NB4 (cell line): ENCODE measurements around the gene BABAM1.

Experiments
- DNase-seq: peaks from one replicate; pipeline ENCODE4 v3.0.0; 2010; ENCODE audit warnings: low read depth
- H3K4me3 ChIP-seq: one replicate; pipeline ENCODE4 v1.5.1; 2011; ENCODE audit warnings: mild to moderate bottlenecking, low read depth, low read length, moderate library complexity
- MYC ChIP-seq: IDR thresholded peaks from 2 replicates; pipeline ENCODE4 v1.6.1; 2011; ENCODE audit warnings: low read depth, low read length
- POLR2A ChIP-seq: IDR thresholded peaks from 2 replicates; pipeline ENCODE4 v1.6.1; 2011; ENCODE audit warnings: mild to moderate bottlenecking; ENCODE audit not compliant: insufficient read length; ENCODE audit errors: extremely low read depth
- TF ChIP-seq, protein P1 (sequence below): IDR thresholded peaks from 2 replicates; pipeline ENCODE4 v1.6.1; 2011; ENCODE audit warnings: low read depth, low read length
- TF ChIP-seq, protein P2 (sequence below): IDR thresholded peaks from one replicate; pipeline ENCODE4 v1.5.1; 2012; ENCODE audit warnings: low read depth, low read length

Gene BABAM1

DNA sequence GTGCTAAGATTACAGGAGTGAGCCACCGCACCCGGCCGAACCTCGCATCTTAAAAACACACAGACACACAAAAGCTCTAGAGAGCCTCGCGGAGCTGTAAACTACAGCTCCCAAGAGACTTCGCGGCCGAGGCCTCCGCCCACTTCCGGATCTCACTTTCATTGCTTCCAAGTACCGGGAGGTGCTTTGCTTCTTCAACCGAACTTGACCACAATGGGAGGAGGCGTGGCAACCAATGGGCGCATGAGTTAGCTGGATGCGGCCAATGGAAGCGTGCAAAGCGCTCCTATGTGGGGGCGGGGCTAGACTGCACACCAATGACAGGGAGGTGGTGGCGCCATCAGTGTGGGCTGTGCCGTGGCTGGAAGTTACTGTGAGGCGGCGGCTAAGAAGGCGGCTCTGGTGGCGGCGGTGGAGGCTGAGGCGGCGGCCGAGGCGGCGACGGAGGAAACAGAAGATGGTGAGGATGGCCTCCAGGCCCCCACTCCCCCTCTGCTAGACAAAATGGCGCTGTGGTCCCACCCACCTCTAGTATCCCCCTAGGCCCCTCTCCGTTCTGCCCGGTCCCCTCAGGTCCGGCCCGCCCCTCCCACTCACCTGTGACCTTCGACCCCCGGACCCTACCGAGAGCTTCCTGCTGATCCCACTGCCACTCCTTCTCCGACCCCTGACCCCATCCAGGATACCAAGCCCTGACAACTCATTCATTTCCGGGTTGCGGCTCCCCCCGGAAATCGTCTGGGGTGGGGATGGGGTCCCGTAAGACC is 42.1 kb downstream of the BABAM1 start, which contains the start of gene DDA1:
DDA1 (plus strand) TSS at position 366 of the 767 bp plus-strand sequence; CDS start at position 458, 92 bp downstream.
- peak within 1 kb of the TSS; percentile 89 for H3K4me3 ChIP-seq
- TF ChIP-seq POLR2A (no peak), MYC (peak; percentile 52)
- TF ChIP-seq, protein P1, sequence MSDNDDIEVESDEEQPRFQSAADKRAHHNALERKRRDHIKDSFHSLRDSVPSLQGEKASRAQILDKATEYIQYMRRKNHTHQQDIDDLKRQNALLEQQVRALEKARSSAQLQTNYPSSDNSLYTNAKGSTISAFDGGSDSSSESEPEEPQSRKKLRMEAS, result peak; percentile 35
- peak; percentile 100 for DNase-seq

DNA sequence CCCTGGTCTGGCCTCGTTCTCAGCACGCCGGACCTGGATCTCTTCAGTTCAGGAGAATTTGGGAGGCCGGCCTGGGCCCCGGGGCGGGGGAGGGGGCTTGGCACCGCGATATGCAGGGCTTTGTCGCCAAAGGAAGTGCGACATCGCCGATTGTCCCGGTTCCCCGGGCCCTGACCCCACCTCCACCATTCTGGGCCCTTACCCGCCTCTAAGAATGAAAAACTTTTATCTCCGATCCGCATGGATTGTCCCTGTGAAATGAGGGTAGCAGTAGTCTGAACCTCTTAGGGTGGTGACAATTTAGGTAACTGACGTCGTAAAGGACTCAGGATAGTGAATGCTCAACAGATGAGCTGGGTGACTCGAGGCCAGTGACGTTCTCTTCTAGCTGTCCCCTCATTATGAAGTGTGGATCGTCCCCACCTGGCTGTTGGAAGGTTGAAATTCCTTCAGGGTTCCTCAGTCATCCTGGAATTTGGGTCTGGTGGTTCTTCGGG is 42.8 kb downstream of the BABAM1 start:
- H3K4me3 ChIP-seq, result peak overlapping the region; percentile 89
- TF ChIP-seq POLR2A (no peak), MYC (no peak)
- TF ChIP-seq, protein P1, result no peak
- TF ChIP-seq, protein P2, sequence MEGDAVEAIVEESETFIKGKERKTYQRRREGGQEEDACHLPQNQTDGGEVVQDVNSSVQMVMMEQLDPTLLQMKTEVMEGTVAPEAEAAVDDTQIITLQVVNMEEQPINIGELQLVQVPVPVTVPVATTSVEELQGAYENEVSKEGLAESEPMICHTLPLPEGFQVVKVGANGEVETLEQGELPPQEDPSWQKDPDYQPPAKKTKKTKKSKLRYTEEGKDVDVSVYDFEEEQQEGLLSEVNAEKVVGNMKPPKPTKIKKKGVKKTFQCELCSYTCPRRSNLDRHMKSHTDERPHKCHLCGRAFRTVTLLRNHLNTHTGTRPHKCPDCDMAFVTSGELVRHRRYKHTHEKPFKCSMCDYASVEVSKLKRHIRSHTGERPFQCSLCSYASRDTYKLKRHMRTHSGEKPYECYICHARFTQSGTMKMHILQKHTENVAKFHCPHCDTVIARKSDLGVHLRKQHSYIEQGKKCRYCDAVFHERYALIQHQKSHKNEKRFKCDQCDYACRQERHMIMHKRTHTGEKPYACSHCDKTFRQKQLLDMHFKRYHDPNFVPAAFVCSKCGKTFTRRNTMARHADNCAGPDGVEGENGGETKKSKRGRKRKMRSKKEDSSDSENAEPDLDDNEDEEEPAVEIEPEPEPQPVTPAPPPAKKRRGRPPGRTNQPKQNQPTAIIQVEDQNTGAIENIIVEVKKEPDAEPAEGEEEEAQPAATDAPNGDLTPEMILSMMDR, result no peak
- DNase-seq, result no peak

DNA sequence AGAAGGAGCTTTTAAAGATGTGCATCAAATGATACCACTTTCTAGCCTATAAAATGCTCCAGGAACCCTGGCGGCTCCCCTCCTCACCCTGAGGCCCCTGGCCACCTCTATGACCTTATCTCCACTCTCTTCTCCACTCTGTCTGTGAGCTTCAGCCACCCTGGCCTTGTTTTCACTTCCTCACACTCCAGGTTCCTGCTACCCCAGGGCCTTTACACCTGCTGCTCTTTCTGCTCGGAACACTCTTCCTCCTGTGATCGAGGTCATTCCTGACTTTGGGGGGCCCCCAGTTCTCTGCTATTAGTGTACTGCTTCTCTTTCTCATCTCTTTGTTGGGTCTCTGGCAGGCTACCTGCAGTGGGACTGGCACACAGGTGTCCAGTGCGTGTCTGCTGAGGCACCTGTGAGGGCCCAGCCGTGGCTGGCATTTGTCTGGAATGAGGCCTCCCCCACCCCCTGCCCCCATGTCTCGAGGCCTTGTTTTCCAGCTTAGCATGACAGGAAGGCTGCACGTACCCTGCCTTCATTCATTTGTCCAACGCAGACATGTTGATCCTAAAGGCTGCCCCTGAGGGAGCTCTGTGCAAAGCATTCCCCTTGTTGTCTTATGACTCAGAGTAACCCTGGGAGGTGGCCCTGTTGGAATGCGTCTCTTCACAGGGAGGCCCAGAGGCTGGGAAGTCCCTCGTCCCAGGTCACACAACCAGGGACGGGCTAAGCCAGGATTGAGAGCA is 44.4 kb downstream of the BABAM1 start:
- no peak overlapping the region for H3K4me3 ChIP-seq
- DNase-seq, result no peak

DNA sequence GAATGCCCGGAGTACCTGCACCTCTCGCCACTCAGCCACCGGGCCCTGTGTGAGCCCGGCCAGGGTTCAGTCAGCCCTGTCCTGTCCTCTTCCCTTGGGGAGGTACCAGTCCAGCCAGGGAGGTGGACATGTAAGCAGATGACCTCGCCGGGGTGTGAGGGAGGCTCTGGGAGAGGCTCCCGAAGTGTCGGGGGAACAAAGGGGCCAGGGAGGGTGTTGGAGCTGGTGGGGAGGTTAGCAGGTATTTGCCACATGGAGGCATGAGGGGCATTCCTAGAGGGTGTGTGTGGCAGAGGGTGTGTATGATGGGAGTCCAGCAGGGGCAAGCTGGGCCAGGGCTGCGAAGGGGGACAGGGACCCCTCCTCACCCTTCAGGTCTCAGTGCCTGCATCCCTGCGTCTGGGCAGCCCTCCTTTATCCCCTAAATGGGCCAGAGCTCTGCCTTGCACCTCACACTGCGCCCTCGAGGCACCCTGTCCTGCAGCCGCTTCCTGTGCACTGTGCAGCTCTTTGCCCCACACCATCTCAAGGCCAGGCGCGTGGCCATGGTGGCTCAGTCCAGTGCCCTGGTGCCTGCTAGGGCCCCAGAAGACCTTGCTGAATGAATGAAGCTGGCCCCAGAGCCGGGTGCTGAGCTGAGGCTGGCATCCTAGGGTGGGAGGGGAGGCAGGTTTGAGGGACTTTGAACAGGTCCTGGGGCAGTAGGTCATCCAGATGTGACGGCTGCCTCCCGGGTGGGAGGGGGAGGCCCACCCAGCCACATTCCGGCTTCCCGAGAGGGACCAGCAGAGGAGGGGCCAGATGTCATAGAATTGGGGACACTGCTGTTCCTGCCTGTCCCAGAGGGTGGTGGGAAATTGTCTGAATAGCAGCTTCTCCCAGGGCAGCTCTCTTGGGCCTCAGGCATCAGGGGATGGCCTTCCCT is 45.2 kb downstream of the BABAM1 start:
- no peak overlapping the region for H3K4me3 ChIP-seq
- TF ChIP-seq, protein P1, result no peak
- TF ChIP-seq, protein P2, result no peak
- TF ChIP-seq MYC, result no peak
- no peak for TF ChIP-seq POLR2A
- no peak for DNase-seq

More for the DNA sequence above, 44.4 kb downstream of the BABAM1 start:
- TF ChIP-seq, protein P2, result no peak
- TF ChIP-seq, protein P1, result no peak
- TF ChIP-seq MYC (no peak), POLR2A (no peak)

DNA sequence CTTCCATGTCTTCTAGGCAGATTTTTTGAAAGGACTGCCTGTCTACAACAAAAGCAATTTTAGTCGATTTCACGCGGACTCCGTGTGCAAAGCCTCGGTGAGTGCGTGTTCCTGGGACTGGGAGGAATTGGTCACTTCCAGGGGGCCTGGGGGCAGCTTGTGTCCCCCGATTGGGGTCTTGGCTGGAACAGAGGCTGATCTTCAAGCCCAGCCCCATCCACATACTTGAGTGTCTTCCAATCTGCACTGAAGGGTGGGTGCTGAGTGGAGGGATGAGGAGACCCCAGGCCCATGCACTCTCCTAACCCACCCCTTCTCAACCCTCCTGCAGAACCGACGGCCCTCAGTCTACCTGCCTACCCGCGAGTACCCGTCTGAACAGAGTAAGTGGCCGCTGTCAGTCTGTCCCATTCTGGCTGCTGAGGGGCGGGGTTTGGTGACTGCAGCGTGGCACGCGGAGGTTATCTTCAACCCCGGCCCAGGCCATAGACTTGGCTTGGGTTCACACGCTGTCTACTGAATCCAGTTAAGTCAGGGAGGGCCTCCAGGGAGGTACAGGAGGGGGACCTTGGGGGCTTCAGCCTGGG is 46.9 kb downstream of the BABAM1 start:
- DNase-seq, result no peak
- TF ChIP-seq, protein P1, result no peak
- TF ChIP-seq MYC (no peak), POLR2A (no peak)
- TF ChIP-seq, protein P2, result no peak
- no peak overlapping the region for H3K4me3 ChIP-seq
